ENCODE results near the gene FAM25A. TPM values are rescaled to one million over a fixed set of nuclear protein-coding genes. Genes with fewer than 3 reads are reported as not detected.
"Not testable (repeated sequence)": the region's sequence is repeated elsewhere in the genome, so short reads cannot be mapped to it uniquely, and the experiment has no call there.

FAM25A gene
- polyA plus RNA-seq (2012; ENCODE audit: insufficient read depth, insufficient read length, low read depth) = not detected

GRCh38 chr10:87020056-87020455, at the start of gene FAM25A:
FAM25A (plus strand) TSS chr10:87020294; CDS start chr10:87020325, 31 bp downstream.
- not testable (repeated sequence) for DNase-seq; H3K27me3 ChIP-seq; H3K4me3 ChIP-seq (ENCODE audit: low read depth, low read length); H3K36me3 ChIP-seq; H3K4me1 ChIP-seq; H3K9me3 ChIP-seq

GRCh38 chr10:86970982-86971231, 49.2 kb upstream of the FAM25A start:
- Histone ChIP-seq H3K27me3 (no peaks in the 10 kb centered on the region), H3K36me3 (no peaks in the 10 kb centered on the region), H3K4me1 (peaks cover 7% of the 10 kb centered on the region), H3K9me3 (no peaks in the 10 kb centered on the region), H3K4me3 (ENCODE audit: low read depth, low read length) (no peak overlapping the region)
- TF ChIP-seq CTCF (IDR thresholded peaks at IDR 0.05; ENCODE audit: low read depth, low read length) = no peak
- DNase-seq = no peak

DNA sequence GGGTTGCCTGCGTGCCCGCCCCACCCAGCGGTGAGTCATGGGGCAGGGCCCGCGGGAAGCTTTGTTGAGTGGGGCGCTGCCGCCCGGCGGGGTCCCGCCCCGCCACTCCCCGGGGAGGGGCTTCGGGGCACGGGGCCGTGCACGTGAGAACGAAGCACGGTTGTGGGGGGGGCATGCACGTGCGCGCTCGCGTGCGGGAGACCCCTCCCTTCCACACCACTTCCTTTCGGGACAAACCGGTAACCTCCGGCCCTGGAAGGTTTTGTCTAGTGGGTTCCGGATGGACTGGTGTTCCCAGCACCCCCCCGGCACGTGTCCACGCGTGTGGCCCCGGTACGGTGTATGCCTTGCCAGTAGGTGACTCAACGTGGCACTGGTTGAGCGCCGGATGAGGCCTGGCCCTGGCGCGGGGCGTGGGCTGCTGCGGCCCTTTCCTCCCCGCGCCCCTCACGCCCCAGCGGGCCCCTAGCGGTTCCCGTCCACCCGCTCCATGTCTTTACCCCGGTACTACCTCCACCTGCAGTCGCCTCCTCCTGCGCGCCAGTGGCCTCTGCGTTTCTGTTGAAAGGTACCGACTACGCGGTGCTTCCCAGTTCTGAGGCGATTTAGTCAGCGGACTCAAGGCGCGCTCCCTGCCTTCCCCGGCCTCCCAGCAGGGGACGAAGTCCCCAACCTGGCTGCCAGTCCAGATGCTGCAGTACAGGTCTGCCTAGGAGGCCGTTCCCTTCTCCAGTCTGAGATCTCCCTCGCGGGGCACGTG, 48.7 kb upstream of the FAM25A start:
- Histone ChIP-seq H3K4me1 (peaks cover 7% of the 10 kb centered on the region), H3K9me3 (no peaks in the 10 kb centered on the region), H3K4me3 (ENCODE audit: low read depth, low read length) (no peak overlapping the region), H3K27me3 (no peaks in the 10 kb centered on the region), H3K36me3 (no peaks in the 10 kb centered on the region)
- no peak for DNase-seq
- TF ChIP-seq CTCF (IDR thresholded peaks at IDR 0.05; ENCODE audit: low read depth, low read length) = no peak

DNA sequence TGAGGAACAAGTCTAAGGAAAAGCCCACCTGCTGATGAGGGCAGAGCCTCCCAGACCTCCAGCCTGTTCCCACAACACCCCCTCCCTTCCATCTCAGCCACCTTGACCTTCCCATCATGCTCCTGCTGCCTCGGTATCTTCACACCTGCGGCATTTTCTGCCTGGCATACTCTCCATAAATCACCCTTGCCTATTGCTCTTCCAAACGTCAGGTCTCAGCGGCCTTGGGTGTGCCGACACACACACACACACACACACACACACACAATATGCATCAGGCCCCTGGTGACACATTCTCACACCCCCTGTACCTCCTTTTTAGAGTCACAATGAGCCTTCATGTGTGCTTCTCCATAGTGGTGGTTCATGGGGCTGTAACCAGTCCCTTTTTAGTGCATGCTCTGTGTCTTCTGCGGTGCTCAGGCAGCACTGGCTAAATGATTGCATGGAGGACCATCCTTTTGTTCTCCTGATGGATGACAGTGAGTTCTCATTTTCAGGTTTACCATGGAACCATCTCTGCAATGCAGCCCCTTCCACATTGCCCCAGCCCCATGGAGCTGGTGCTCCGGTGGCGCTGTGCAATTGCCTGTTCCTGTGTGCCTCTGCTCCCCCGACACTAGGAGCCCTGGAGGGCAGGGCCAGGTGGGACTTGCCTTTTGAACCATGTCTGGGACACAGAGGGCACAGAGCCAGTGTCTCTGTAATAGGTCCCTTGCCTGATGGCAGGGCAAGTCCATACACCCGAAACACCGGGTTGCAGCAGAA, 47.3 kb upstream of the FAM25A start:
- Histone ChIP-seq H3K36me3 (no peaks in the 10 kb centered on the region), H3K9me3 (no peaks in the 10 kb centered on the region), H3K27me3 (no peaks in the 10 kb centered on the region), H3K4me1 (no peaks in the 10 kb centered on the region), H3K4me3 (ENCODE audit: low read depth, low read length) (no peak overlapping the region)
- no peak for DNase-seq
- no peak for TF ChIP-seq CTCF (IDR thresholded peaks at IDR 0.05; ENCODE audit: low read depth, low read length)

GRCh38 chr10:86974484-86974883, 45.6 kb upstream of the FAM25A start:
- Histone ChIP-seq H3K36me3 (no peaks in the 10 kb centered on the region), H3K4me1 (no peaks in the 10 kb centered on the region), H3K9me3 (no peaks in the 10 kb centered on the region), H3K4me3 (ENCODE audit: low read depth, low read length) (no peak overlapping the region), H3K27me3 (no peaks in the 10 kb centered on the region)
- no peak for TF ChIP-seq CTCF (IDR thresholded peaks at IDR 0.05; ENCODE audit: low read depth, low read length)
- no peak for DNase-seq

GRCh38 chr10:86976362-86977056, 43.6 kb upstream of the FAM25A start:
- Histone ChIP-seq H3K36me3 (no peaks in the 10 kb centered on the region), H3K9me3 (no peaks in the 10 kb centered on the region), H3K4me1 (no peaks in the 10 kb centered on the region), H3K27me3 (no peaks in the 10 kb centered on the region), H3K4me3 (ENCODE audit: low read depth, low read length) (no peak overlapping the region)
- TF ChIP-seq CTCF (IDR thresholded peaks at IDR 0.05; ENCODE audit: low read depth, low read length) = no peak
- DNase-seq = no peak

GRCh38 chr10:86978457-86978856, 41.6 kb upstream of the FAM25A start:
- not testable (repeated sequence) for DNase-seq; H3K4me3 ChIP-seq (ENCODE audit: low read depth, low read length); H3K4me1 ChIP-seq; H3K9me3 ChIP-seq; H3K36me3 ChIP-seq; H3K27me3 ChIP-seq

Data from BE2C (cell line).